IMR-90 (cell line): ENCODE results near the gene PLEKHH2. TPM values are rescaled to one million over a fixed set of nuclear protein-coding genes. Genes with fewer than 3 reads are reported as not detected.

ENCODE experiments used
- ATAC-seq: fragments of 200-7000 bp; cut with Tn5 transposase; 2 replicates; pipeline ENCODE4 v1.9.1; 2020; ENCODE audit warnings: low read depth, mild to moderate bottlenecking, moderate library complexity
- BruUV-seq: library from RNA; stranded (reverse); fragments of 400-500 nt; replicated peaks from 2 replicates; lab custom pipeline; 2021; lab: Mats Ljungman, UMichigan
- CTCF ChIA-PET: fragments of 300-600 bp; formaldehyde crosslinking; extraction: SDS; loops from one replicate; lab custom pipeline; 2021; ENCODE audit warnings: antibody characterized with exemption; lab: Yijun Ruan, JAX
- POLR2A ChIA-PET: fragments of 300-600 bp; sonication (Branson Sonifier 250); formaldehyde crosslinking; loops from one replicate; lab custom pipeline; 2022; ENCODE audit warnings: antibody characterized with exemption; ENCODE audit not compliant: unreplicated experiment; lab: Charles Lee
- DNase-seq: peaks from one replicate; pipeline ENCODE4 v3.0.0; 2013
- H2AFZ ChIP-seq: replicated peaks from 2 replicates; pipeline ENCODE3; 2013; ENCODE audit warnings: low read length, mild to moderate bottlenecking; ENCODE audit not compliant: poor library complexity
- H2AK5ac ChIP-seq: 2 replicates; pipeline ENCODE4 v1.6.1; 2013; ENCODE audit warnings: low read depth, low read length, inconsistent platforms
- H2AK9ac ChIP-seq: replicated peaks from 2 replicates; pipeline ENCODE3; 2013; ENCODE audit warnings: mild to moderate bottlenecking, low read depth, low read length, moderate library complexity; ENCODE audit not compliant: poor library complexity
- H2BK120ac ChIP-seq: 2 replicates; pipeline ENCODE4 v1.6.1; 2013; ENCODE audit warnings: low read depth, low read length, inconsistent platforms
- H2BK15ac ChIP-seq: 3 replicates; pipeline ENCODE4 v1.6.1; 2013; ENCODE audit warnings: low read depth, low read length, inconsistent platforms
- H2BK20ac ChIP-seq: 2 replicates; pipeline ENCODE4 v1.6.1; 2013; ENCODE audit warnings: low read depth, mild to moderate bottlenecking, inconsistent platforms, low read length, moderate library complexity
- H2BK5ac ChIP-seq: 2 replicates; pipeline ENCODE4 v1.6.1; 2013; ENCODE audit warnings: mild to moderate bottlenecking, low read depth, low read length, inconsistent platforms; ENCODE audit not compliant: poor library complexity, severe bottlenecking
- H3K14ac ChIP-seq: replicated peaks from 2 replicates; pipeline ENCODE4 v1.6.1; 2013; ENCODE audit warnings: low read depth, low read length, inconsistent platforms
- H3K18ac ChIP-seq: 2 replicates; pipeline ENCODE4 v1.6.1; 2013; ENCODE audit warnings: low read depth, low read length, control low read depth
- H3K23ac ChIP-seq: 2 replicates; pipeline ENCODE4 v1.6.1; 2013; ENCODE audit warnings: low read depth, low read length, inconsistent platforms
- H3K27ac ChIP-seq: 2 replicates; pipeline ENCODE4 v1.5.1; 2013; ENCODE audit warnings: mild to moderate bottlenecking, control low read depth, low read length; ENCODE audit not compliant: insufficient read depth
- H3K27me3 ChIP-seq: 2 replicates; pipeline ENCODE4 v1.6.1; 2013; ENCODE audit warnings: low read length; ENCODE audit not compliant: control insufficient read depth, insufficient read depth
- H3K36me3 ChIP-seq: 2 replicates; pipeline ENCODE4 v1.6.1; 2013; ENCODE audit warnings: low read length, mixed read lengths; ENCODE audit not compliant: control insufficient read depth, insufficient read depth
- H3K4ac ChIP-seq: 2 replicates; pipeline ENCODE4 v1.6.1; 2013; ENCODE audit warnings: low read depth, low read length, inconsistent platforms
- H3K4me1 ChIP-seq: 2 replicates; pipeline ENCODE4 v1.6.1; 2013; ENCODE audit warnings: low read length, mixed read lengths; ENCODE audit not compliant: control insufficient read depth, insufficient read depth
- H3K4me2 ChIP-seq: 2 replicates; pipeline ENCODE4 v1.6.1; 2013; ENCODE audit warnings: low read depth, mild to moderate bottlenecking, control low read depth, low read length, moderate library complexity
- H3K4me3 ChIP-seq: 2 replicates; pipeline ENCODE4 v1.5.1; 2013; ENCODE audit warnings: low read depth, mild to moderate bottlenecking, control low read depth, low read length, moderate library complexity; ENCODE audit not compliant: insufficient read depth
- H3K56ac ChIP-seq: 2 replicates; pipeline ENCODE4 v1.6.1; 2013; ENCODE audit warnings: low read length, inconsistent platforms; ENCODE audit not compliant: insufficient read depth; ENCODE audit errors: extremely low read depth
- H3K79me1 ChIP-seq, 2 experiments: 2 replicates each; pipeline ENCODE4 v1.6.1; 2013; ENCODE audit warnings: low read length in 2 of 2, inconsistent platforms in 1 of 2, low read depth in 1 of 2
- H3K9ac ChIP-seq: 2 replicates; pipeline ENCODE4 v1.6.1; 2013; ENCODE audit warnings: low read depth, low read length, control low read depth
- H3K9me1 ChIP-seq: 2 replicates; pipeline ENCODE4 v1.6.1; 2013; ENCODE audit warnings: low read length, inconsistent platforms; ENCODE audit not compliant: insufficient read depth
- H3K9me3 ChIP-seq: 2 replicates; pipeline ENCODE4 v1.6.1; 2013; ENCODE audit warnings: low read length; ENCODE audit not compliant: control insufficient read depth, insufficient read depth
- H4K20me1 ChIP-seq: 2 replicates; pipeline ENCODE4 v1.6.1; 2013; ENCODE audit warnings: low read length, inconsistent platforms; ENCODE audit not compliant: insufficient read depth
- H4K5ac ChIP-seq: 2 replicates; pipeline ENCODE4 v1.6.1; 2013; ENCODE audit warnings: mild to moderate bottlenecking, low read depth, low read length, control low read depth
- H4K8ac ChIP-seq, 2 experiments: 2 replicates each; pipeline ENCODE4 v1.6.1; 2013; ENCODE audit warnings: low read depth in 2 of 2, low read length in 2 of 2, control low read depth in 1 of 2, inconsistent platforms in 1 of 2
- H4K91ac ChIP-seq: 2 replicates; pipeline ENCODE4 v1.6.1; 2013; ENCODE audit warnings: low read depth, low read length, inconsistent platforms; ENCODE audit not compliant: insufficient read depth
- BHLHE40 ChIP-seq: fragments of 150-350 bp; IDR thresholded peaks from 2 replicates; pipeline ENCODE4 v1.6.1; 2016; ENCODE audit warnings: mild to moderate bottlenecking, low read depth, low read length
- CHD1 ChIP-seq: IDR thresholded peaks from 2 replicates; pipeline ENCODE4 v1.6.1; 2012; ENCODE audit warnings: low read depth, low read length, improper control_type of control experiment
- ELK1 ChIP-seq: fragments of 150-350 bp; IDR thresholded peaks from 2 replicates; pipeline ENCODE4 v1.6.1; 2016; ENCODE audit warnings: low read depth, mild to moderate bottlenecking, low read length, moderate library complexity, borderline replicate concordance
- FOS ChIP-seq: fragments of 150-350 bp; IDR thresholded peaks from 2 replicates; pipeline ENCODE4 v1.6.1; 2016; ENCODE audit warnings: low read depth, low read length
- NFE2L2 ChIP-seq: fragments of 150-350 bp; IDR thresholded peaks from 2 replicates; pipeline ENCODE4 v1.6.1; 2016; ENCODE audit warnings: low read depth, mild to moderate bottlenecking, low read length
- POLR2A ChIP-seq: IDR thresholded peaks from 2 replicates; pipeline ENCODE4 v1.6.1; 2012; ENCODE audit warnings: mild to moderate bottlenecking, low read depth, low read length
- RAD21 ChIP-seq: IDR thresholded peaks from 2 replicates; pipeline ENCODE4 v1.6.1; 2012; ENCODE audit warnings: low read length, improper control_type of control experiment
- RCOR1 ChIP-seq: IDR thresholded peaks from 2 replicates; pipeline ENCODE4 v1.6.1; 2012; ENCODE audit warnings: mild to moderate bottlenecking, low read length, improper control_type of control experiment; ENCODE audit not compliant: insufficient replicate concordance
- RFX5 ChIP-seq: IDR thresholded peaks from 2 replicates; pipeline ENCODE4 v1.8.0; 2012; ENCODE audit warnings: low read depth, mild to moderate bottlenecking, low read length, moderate library complexity
- USF2 ChIP-seq: fragments of 150-350 bp; IDR thresholded peaks from 2 replicates; pipeline ENCODE4 v1.6.1; 2017; ENCODE audit warnings: mild to moderate bottlenecking, antibody characterized with exemption, low read length, low read depth
- WGBS, 2 experiments: methylation state at CpG; one replicate each; pipeline versions ENCODE4 v1.1.5 to v1.1.7; 2013; ENCODE audit warnings: missing lambda C conversion rate in 2 of 2; ENCODE audit not compliant: insufficient read length in 1 of 2; ENCODE audit errors: extremely low coverage in 2 of 2; 5-methylcytosine and 5-hydroxymethylcytosine counted together
- dilution Hi-C: fragments of 300-500 bp; cut with HindIII; formaldehyde crosslinking; loops from one replicate; pipeline ENCODE4 v1.14.3; 2018; ENCODE audit warnings: low sequenced_read_pairs; ENCODE audit not compliant: unreplicated experiment
- in situ Hi-C: fragments of 300-500 bp; cut with MboI; formaldehyde crosslinking; loops from 3 replicates; pipeline ENCODE4 v1.14.3; 2019; ENCODE audit warnings: low sequenced_read_pairs, inconsistent platforms, mixed read lengths
- intact Hi-C: fragments of 100-400 bp; cut with micrococcal nuclease; formaldehyde crosslinking; loops from 2 replicates; pipeline ENCODE4 v1.10.0; 2022
- polyA plus RNA-seq, 3 experiments: library from polyadenylated mRNA; depleted of rRNA; stranded (reverse); fragments of >200 nt; gene quantifications; 2 replicates each; pipeline ENCODE4 v1.2.3, GENCODE V29; 2012; ENCODE audit warnings: low replicate concordance in 1 of 3
- total RNA-seq: library from RNA; depleted of rRNA; stranded (reverse); fragments of >200 nt; gene quantifications from 2 replicates; pipeline ENCODE4 v1.2.3, GENCODE V29; 2012
- TF ChIP-seq, protein P1 (sequence below): conservative IDR thresholded peaks from 2 replicates; pipeline ENCODE4 v1.5.1; 2012; ENCODE audit warnings: mild to moderate bottlenecking, low read depth, low read length, improper control_type of control experiment

PLEKHH2 gene
- total and polyA plus RNA-seq, 2 of the 4 experiments (the other 2 are of a cell fraction), result 2.0 to 3.3 TPM

- Histone ChIP-seq H3K14ac (no peak overlapping the region), H3K18ac (no peak overlapping the region), H3K56ac (no peak overlapping the region), H3K4me1 (peaks cover 2% of the 10 kb centered on the region; the same call in 1 of the 2 replicates), H3K9me1 (no peaks in the 10 kb centered on the region), H3K23ac (no peak overlapping the region), H2AFZ (no peak overlapping the region), H2BK15ac (no peak overlapping the region), H3K4ac (no peak overlapping the region), H4K91ac (no peak overlapping the region), H4K20me1 (no peaks in the 10 kb centered on the region), H3K27ac (no peak overlapping the region), H2BK20ac (no peak overlapping the region), H3K27me3 (no peaks in the 10 kb centered on the region), H2BK5ac (no peak overlapping the region), H2AK9ac (no peak overlapping the region), H2BK120ac (no peak overlapping the region), H4K5ac (no peak overlapping the region), H3K36me3 (peaks cover 5% of the 10 kb centered on the region; the same call in 1 of the 2 replicates), H2AK5ac (no peak overlapping the region), H3K4me2 (no peak overlapping the region), H3K79me1 (no peaks in the 10 kb centered on the region), H3K4me3 (no peak overlapping the region), H4K8ac (no peak overlapping the region), H3K9ac (no peak overlapping the region), H3K9me3 (no peaks in the 10 kb centered on the region)
- WGBS, 2 experiments, result no CpG with 5 or more reads among the region's 3 CpGs
- ATAC-seq (no peak), DNase-seq (no peak)
- intact Hi-C loops (no loop called here), in situ Hi-C loops (no loop called here), dilution Hi-C loops (no loop called here)
- POLR2A ChIA-PET, result no interaction called here
- CTCF ChIA-PET, result interaction anchor here (0.7 kb wide), 1 partner anchor 134 kb away, joined by 3 read pairs; no protein-coding TSS in a partner anchor
- no TSS peak for BruUV-seq
- TF ChIP-seq RCOR1, result no peak
- no peak for TF ChIP-seq FOS
- no peak for TF ChIP-seq CHD1
- TF ChIP-seq, protein P1, sequence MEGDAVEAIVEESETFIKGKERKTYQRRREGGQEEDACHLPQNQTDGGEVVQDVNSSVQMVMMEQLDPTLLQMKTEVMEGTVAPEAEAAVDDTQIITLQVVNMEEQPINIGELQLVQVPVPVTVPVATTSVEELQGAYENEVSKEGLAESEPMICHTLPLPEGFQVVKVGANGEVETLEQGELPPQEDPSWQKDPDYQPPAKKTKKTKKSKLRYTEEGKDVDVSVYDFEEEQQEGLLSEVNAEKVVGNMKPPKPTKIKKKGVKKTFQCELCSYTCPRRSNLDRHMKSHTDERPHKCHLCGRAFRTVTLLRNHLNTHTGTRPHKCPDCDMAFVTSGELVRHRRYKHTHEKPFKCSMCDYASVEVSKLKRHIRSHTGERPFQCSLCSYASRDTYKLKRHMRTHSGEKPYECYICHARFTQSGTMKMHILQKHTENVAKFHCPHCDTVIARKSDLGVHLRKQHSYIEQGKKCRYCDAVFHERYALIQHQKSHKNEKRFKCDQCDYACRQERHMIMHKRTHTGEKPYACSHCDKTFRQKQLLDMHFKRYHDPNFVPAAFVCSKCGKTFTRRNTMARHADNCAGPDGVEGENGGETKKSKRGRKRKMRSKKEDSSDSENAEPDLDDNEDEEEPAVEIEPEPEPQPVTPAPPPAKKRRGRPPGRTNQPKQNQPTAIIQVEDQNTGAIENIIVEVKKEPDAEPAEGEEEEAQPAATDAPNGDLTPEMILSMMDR, result no peak
- no peak for TF ChIP-seq NFE2L2
- TF ChIP-seq POLR2A, result no peak
- no peak for TF ChIP-seq RFX5
- TF ChIP-seq USF2, result no peak
- no peak for TF ChIP-seq ELK1
- no peak for TF ChIP-seq RAD21
- TF ChIP-seq BHLHE40, result no peak
Observed at GRCh38 chr2:43749583-43749982, 112.5 kb downstream of the PLEKHH2 start.
